AG08395 (cell line): ENCODE measurements around the gene CCT8L2.
"Not testable (repeated sequence)": the region's sequence is repeated elsewhere in the genome, so short reads cannot be mapped to it uniquely, and the experiment has no call there.

Experiments
- DNase-seq: peaks from one replicate; pipeline ENCODE4 v3.0.0; 2012; ENCODE audit warnings: mixed read lengths, low spot score

The CCT8L2 gene, protein sequence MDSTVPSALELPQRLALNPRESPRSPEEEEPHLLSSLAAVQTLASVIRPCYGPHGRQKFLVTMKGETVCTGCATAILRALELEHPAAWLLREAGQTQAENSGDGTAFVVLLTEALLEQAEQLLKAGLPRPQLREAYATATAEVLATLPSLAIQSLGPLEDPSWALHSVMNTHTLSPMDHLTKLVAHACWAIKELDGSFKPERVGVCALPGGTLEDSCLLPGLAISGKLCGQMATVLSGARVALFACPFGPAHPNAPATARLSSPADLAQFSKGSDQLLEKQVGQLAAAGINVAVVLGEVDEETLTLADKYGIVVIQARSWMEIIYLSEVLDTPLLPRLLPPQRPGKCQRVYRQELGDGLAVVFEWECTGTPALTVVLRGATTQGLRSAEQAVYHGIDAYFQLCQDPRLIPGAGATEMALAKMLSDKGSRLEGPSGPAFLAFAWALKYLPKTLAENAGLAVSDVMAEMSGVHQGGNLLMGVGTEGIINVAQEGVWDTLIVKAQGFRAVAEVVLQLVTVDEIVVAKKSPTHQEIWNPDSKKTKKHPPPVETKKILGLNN

DNA sequence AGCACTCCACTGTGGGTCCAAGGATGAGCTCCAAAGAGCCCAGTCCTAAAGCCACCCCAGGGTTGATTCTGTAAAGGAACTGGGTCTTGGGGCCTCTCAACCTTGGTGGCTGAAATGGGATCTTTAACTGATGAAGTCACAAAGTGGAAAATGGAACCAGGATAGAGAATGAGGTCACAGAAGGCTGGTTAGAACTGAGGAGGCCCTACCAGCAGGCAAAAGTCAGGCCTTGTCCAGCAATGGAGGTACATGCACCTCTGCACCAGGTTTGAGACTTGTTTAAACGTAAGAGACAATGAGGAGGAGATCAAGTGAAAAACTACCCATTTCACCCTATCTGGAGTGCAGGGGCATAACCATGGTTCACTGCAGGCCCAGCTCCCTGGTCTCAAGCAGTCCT is at the start of gene CCT8L2:
Gene CCT8L2, minus strand, starts transcription at position 101 of the 400 bp plus-strand sequence. CDS start 260 bp downstream, outside the sequence.
- not testable (repeated sequence) for DNase-seq

DNA sequence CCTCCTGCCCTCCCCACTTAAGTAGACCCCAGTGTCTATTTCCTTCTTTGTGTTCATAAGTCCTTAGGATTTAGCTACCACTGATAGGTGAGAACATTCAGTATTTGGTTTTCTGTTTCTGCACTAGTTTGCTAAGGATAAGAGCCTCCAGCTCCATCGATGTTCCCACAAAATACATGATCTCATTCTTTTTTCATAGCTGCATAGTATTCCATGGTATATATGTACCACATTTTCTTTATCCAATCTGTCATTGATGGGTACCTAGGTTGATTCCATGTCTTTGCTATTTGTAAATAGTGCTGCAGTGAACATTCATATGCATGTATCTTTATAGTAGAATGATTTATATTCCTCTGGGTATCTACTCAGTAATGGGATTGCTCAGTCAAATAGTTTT is 42.8 kb upstream of the CCT8L2 start:
- not testable (repeated sequence) for DNase-seq

DNA sequence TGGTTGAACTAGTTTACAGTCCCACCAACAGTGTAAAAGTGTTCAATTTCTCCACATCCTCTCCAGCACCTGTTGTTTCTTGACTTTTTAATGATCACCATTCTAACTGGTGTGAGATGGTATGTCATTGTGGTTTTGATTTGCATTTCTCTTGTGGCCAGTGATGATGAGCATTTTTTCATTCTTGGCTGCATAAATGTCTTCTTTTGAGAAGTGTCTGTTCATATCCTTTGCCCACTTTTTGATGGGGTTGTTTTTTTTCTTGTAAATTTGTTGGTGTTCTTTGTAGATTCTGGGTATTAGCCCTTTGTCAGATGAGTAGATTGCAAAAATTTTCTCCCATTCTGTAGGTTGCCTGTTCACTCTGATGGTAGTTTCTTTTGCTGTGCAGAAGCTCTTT is 41.5 kb upstream of the CCT8L2 start:
- not testable (repeated sequence) for DNase-seq

DNA sequence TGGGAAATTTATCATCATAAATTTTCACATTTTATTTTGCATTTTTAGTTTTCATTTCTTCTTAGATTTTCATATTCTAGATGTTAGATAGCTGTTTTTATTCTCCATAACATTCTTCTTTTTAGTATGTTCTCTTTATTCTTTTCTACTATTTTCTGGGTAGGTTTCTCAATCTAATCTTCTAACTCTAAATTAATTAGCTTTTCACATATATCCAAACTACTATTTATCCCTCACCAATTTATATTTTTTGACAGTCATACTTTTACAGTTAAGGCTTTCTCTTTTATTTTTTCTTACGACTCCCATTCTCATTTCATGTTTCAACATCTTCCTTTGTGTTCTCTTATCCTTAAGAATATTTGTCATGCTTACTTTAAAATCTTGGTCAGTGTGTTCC is 35.9 kb upstream of the CCT8L2 start:
- not testable (repeated sequence) for DNase-seq

DNA sequence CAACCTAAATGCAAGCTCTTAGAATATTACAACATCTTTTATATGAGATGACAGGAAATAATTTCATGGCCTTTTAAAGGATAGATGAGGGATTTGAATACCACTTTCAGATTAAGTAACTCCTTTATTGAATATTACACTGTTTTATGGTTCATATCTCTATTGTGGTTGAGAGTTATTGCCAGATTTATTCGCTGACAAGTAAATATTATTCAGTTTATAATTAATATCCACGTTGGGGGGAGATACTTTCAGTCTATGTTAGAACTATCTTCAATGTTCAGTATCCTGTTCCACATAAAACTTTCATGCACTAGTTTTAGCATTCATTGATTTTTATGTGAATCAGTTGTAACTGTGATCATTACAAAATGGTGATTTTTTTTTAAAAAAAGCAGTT is 32.4 kb upstream of the CCT8L2 start:
- not testable (repeated sequence) for DNase-seq

DNA sequence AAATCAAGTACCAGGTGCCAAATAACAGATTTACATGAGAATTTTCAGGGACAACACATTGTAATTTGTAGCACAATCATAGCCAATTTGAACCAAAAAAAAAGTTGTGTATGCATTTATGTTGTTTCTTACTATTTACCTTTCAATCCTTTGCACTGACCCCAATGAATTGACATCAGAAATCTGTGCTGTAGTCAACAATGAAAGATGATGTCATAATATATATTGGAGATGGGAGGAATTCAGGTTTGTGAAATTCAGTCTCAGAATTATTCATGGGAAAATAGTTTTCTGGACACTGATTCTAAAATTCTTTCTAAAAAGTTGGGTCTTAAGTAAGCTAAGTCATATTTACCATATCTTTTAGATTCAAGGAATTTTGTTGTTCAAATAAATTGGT is 31.0 kb upstream of the CCT8L2 start:
- DNase-seq: not testable (repeated sequence)

DNA sequence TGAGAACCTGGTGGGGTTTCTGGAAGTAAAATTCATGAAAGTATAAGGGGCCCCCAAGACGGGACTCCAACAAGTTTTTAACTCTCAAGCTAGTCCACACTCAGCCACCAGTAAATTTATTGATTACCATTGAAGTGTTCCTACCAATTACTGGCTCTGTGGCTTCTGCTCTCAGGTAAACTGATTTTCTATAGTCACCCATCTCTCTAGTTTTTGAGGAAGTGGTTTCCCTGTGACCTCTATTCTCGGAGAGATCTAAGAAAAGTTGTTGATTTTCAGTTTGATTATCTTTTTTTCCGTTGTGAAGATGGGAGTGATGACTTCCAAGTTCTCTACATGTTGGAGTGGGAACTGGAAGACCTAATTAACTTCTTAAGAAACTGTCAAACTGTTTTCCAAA is 24.9 kb upstream of the CCT8L2 start:
- not testable (repeated sequence) for DNase-seq

DNA sequence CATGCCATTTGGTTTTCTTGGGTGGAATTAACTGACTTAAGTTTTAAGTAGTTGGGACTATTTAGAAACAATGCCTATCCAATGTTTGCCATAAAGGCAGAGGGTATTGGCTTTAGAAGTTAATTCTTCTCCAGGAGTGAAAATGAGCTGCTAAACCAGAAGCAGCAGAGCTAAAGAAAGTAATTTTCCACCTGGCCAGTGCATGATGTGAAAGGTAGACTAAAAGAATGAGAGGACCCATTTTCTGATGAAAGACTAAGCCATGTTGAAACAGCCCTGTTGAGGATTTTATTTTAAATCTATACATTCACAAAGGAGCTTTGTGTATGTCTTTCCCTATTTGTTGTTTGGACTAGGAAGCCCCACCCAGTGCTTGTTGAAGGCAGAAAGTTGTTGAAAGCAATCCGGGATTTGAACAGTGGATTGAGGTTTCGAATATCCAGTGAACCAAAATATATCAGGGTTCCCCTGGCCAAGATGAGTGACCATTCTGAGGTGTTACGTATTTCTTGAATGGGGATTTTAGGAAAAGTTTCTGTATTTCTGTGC is 23.9 kb upstream of the CCT8L2 start:
- not testable (repeated sequence) for DNase-seq

DNA sequence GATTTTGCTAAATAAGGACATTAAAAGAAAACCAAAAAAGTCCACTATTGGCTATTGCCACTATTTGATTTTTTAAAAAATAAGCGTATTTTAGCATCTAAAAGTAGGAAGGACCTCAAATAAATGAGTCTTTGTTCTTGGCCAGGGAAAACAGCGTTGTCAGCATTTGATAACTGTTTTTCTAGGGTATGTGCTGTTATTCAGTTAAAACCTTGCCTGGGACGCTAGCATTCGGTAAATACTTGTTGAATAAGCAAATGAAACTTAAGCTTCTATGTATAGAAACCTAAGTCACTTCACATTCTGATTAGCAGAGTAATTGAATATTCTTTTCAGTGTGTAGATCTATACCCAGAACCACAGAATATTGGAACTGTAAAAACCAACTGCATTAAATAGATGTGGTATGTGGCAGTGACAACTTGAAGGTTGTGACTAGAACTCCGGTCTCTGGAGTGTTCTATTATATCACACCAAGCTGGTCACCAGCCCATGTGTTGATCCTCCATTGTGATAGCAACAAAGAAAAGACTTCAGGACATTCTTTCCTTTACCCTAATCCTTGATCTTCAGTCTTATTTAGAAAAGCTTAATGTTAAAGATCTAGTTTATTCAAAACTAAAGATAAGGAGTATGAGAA is 23.1 kb upstream of the CCT8L2 start:
- DNase-seq: not testable (repeated sequence)

DNA sequence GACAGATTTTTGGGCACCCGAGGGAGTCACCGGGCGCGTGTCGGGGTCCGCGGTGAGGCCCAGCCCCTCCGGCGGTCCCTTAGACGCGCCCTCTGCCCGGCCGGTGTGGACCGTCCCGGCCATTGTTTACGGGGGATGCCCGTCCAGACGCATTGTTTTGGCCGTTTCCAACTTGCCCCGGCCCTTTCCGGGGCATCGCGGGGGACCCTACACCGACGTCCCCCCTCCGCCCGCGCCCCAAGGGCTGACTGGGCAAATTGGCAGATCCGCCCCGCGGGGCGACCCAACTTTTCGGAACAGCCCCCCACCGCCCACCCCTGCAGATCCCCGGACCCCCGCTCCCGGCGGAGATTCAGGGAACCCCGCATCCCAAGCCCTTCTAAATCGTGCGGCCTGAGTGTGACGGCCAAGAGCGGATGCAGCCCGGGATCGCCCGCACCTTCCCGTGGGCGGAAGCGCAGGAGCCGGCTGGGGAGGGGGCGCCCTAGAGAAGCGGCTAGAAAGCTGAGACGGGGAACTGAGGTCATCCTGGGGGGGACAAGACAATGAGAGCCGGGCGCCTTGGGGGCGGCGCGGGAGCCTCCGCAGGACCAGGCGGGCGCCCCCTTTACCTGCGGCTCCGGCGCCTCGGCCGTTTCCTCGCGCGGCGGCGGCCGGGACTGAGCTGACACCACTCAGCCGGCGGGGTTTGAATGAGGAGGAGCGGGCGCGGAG is 17.1 kb upstream of the CCT8L2 start:
- DNase-seq: no peak

DNA sequence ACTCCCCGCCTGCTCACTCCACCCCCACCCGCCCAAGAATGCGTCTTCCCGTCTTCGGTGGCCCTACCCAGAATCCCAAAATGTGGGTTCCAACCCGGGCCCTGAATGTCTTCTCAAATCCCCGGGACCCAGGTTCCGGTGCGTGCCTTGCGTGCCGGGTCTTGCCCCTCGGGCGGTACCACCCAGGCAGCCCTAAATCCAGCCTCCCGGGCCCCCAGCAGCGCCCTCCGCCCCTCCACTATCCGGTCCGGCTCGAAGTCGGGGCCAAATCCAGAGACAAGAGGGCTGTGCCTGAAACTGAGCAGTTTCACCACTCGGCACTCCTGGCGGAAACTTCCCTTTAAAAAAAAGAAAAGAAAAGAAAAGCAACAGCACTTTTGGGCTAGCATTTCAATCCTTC is 16.3 kb upstream of the CCT8L2 start:
- no peak for DNase-seq

DNA sequence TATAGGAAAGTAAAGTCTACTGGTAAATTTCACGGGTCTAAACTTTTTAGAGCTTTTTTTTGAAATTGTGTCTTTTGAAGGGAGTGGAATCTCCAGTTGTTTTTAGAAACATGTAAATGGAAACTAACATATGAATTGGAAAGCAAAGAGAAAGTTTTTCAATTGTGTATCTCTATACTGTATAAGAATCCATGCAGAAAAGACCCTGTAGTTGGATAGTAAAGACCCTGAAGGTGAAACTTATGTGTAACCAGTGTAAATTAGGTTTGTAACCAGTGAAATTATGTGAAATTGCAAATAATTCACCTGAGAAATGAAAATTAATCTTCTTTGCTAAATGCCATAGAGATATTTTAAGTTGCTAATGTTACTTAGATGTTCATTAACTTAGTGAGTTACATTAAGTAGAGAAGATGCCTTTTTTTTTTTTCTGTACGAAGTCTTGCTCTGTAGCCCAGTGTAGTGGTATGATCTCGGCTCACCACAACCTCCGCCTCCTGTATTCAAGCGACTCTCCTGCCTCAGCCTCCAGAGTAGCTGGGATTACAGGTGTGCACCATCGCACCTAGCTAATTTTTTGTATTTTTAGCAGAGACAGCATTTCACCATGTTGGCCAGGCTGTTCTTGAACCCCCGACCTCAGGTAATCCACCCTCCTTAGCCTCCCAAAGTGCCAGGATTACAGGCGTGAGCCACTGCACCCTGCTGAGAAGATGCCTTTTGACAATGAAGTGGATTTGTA is 11.8 kb upstream of the CCT8L2 start:
- not testable (repeated sequence) for DNase-seq

DNA sequence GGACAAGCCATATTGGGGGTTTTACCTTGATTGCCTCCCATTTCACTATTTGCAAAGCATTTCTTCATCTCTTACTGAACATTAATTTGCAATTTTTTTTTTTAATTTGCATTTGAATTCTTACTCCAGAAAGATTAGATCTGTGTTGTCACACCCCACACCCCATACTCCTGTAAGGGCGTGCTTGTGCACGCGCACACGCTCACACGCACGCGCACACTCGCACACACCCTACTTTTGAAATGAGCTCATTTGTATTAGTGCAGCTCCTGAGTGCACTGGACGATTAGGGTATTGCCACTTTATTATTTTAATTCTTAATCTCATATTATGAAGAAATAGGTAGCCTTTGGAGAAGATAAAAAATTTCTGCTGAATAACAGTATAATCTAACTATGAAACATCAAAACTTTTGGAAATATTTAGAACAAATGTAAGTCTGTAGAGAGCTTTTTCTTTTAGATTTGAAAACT is 11.2 kb upstream of the CCT8L2 start:
- DNase-seq: not testable (repeated sequence)

DNA sequence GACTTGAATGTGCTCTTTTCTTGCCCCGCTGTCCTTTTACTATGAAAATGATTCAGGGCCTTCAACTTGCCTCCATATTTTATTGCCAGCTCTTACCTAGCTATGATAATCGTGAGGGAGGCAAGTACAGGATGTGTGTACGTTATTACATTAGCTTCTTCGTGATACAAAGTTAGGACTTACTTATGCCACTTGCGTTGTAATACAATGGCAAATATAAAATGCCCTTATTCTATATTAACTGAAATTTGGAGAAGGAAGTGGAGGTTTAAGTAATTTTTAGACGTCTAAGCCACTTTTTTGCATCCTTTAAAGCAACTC is 10.8 kb upstream of the CCT8L2 start:
- DNase-seq: no peak

DNA sequence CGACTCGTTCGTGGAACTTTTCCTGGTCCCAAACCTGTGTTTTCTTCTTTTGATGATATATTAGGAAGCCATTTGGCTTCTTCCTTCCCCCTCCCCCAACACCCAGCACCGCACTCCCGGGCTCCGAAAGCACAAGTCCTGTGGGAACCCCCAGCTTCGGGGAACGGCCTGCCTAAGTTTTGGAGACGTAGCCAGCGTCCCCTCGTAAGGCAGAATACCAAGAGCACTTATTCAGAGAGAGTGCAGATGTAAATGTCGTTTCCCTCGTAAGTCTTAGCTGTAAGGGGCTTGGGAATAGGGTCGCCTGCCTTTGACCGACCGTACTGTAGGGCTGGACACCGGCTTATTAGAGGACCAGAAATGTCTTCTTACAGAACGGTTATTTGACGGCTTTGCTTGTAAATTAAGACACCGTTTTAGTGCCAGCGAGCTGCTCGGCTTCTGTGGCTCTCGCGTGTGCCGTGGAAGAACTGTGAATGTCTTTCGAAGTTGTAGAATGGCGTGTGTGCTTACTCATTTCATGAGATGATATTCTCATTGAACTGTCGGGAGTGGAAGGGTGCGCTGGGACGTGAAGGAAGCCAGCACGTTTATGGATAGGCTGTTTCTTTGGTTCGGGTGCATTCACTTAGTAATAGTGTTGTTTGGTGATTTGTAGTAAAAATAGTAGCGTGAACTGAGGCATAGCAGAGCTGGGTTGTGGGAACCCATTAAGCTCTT is 10.3 kb upstream of the CCT8L2 start:
- not testable (repeated sequence) for DNase-seq

DNA sequence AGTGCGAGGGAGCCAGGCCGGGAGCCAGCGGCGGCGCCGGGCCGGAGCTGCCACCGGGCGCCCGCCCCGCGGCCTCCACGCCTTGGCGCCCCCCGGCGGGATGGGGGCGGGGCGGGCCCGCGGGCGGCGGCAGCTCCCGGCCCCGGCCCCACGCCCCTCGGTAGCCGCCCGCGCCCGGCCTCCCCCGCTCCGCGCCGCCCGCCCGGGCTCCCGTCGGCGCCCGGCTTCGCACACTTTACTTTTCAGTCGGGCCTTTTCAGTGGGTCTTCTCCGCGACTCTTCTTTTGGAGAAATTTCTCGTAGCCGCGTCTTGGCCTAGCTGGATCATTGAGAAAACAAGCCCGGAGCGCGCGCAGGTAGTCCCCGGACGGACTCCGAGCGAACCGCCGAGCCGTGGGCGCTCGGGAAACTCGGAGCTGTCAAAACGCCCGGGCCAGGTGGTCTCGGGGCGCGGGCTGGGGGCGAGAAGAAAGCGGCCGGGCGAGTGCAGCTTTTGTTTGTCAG is 9.7 kb upstream of the CCT8L2 start:
- DNase-seq: not testable (repeated sequence)

DNA sequence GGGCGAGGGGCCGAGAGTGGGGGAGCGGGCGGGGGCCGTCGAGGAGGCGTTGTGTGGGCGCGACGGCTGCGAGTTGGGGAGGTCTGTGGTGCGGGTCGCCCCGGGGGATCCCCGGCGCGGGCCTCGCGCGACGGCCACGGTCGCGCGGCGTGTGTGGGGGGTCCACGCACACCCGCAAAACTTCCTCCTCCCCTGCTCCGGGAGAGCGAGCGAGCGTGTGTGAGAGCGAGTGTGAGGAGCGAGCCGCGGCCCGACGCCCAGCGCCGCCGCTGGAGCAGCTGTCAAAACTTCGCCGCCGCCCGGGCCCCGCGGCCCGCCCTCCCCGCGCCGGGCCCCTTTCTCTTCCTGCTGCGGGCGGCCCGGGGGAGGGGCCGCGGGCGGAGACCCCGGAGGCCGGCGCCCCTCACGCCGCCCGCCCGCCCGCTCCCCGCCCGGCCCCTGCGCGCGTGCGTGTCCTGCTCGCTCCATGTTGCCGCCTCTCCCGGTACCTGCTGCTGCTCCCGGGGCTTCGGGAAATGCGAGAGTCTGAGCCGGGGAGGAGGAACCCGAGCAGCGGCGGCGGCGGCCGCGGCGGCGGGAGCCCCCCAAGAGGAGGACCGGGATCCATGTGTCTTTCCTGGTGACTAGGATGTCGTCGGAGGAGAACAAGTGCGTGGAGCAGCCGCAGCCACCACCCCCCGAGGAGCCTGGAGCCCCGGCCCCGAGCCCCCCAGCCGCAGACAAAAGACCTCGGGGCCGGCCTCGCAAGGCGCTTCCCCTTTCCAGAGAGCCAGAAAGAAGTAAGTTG is 9.0 kb upstream of the CCT8L2 start:
- no peak for DNase-seq

DNA sequence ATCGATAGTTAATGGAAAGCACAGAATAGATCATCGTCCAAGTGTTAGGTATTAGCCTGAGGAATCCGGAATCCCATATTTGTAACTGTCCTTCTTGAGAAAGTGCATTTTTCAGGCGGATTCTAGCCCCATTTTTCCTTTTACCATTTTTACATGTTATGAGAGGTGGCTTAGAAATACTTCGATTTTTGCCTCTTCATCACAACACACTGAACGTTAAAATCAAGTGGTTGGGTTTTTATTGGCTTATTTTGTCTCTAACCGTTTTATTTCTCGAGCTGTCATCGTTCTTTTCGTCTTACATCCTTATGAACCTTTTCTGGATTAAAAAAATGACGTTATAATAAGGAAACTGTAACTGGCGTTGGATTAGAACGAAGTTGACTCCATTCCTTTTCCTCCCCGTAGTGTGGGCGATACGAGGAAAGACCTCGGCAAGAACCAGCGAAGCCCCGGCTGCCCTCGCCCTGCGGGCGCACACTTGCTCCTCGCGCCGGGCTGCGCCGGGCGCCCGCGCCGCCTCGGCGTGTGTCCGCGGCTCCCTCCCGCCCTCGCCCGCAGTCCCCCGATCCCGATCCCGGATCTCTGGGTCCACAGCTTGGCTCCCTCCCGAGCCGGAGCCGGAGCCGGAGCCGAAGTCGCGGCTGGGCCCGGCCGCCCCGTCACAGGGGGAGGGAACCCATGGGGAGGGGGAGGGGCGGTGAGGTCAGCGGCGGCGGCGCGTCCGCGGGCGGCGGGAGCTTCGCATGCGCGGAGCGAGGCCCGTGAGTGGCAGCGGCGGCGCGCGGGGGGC is 8.2 kb upstream of the CCT8L2 start:
- DNase-seq: not testable (repeated sequence)

DNA sequence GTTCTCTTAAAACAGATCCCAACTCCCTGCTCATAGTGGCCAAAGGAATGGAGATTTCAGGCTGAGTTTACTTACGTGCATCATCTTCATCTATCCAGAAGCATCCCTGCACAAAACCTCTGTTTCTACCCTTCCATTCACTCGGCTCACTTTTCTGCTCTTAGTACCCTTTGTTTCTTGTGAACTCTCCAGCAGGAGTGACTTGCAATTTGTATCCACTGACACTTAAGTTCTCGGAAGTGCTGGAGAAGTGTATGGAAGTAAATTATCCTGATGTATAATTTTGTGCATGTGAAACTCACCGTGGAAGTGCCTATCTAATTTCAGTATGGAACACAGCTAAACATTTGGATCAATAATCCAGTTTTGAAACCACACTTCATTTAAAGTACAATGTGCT is 7.0 kb upstream of the CCT8L2 start:
- DNase-seq: not testable (repeated sequence)
